Measurements from ENCODE around the gene CD82. TPM values are rescaled to one million over a fixed set of nuclear protein-coding genes. Genes with fewer than 3 reads are reported as not detected.

The CD82 gene
- total RNA-seq, 1 experiment from 2014 or later: 4.5 TPM

DNA sequence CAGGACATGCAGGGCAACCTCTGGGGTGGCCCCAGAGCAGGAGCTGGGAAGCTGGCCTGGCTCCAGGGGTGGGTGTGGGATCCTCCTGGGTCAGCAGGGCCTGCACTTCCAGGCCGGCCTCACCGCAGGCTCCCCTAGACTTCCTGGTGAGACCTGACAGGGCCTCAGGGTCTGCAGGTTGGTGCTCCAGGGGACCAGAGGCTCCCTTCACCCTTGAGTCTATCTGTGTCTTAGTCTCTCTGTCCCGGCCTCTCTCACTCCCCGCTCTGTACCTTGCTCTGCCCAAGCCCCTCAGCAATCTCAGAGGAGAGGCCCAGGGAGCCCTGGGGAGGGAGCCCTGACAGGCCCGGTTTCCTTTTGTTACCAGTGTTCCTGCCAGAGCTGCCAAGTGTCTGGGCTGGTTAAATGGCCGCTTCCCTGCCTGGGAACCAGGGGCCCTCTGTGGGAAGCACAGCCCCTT, 13.9 kb downstream of the CD82 start:
- H3K27me3 Mint-ChIP-seq (ENCODE audit: low read depth): peaks cover 25% of the 10 kb centered on the region

More for the DNA sequence above, 13.9 kb downstream of the CD82 start:
- H2AK5ac ChIP-seq (ENCODE audit: insufficient read length, low read length): no peak overlapping the region
- H2AFZ ChIP-seq (ENCODE audit: low read length): no peak overlapping the region
- H3K27me3 ChIP-seq (ENCODE audit: insufficient read depth, low read length): no peaks in the 10 kb centered on the region
- no peaks in the 10 kb centered on the region for H3K23me2 ChIP-seq (ENCODE audit: insufficient read length, low read depth, low read length, poor library complexity, severe bottlenecking)
- H2BK12ac ChIP-seq (ENCODE audit: insufficient read length, low read depth, low read length): no peak overlapping the region
- Mint-ChIP-seq H3K9me3 (peaks cover 4 to 5% of the 10 kb centered on the region in 2 experiments; a peak in 2 of 5 replicates), H3K4me3 (no peak overlapping the region), H3K36me3 (ENCODE audit: insufficient read depth in 1 of 3, low read depth in 3 of 3) (peaks cover 0 to 8% (median 2%) of the 10 kb centered on the region in 3 experiments; a peak in 2 of 7 replicates), H3K27ac (no peak overlapping the region), H3K4me1 (peaks cover 2 to 16% of the 10 kb centered on the region in 2 experiments; a peak in 3 of 4 replicates)
- no peak overlapping the region for H3K4me2 ChIP-seq (ENCODE audit: insufficient read depth, insufficient read length, low read length)
- no peak overlapping the region for H3K23ac ChIP-seq (ENCODE audit: insufficient read length, low read depth, low read length)
- H2BK15ac ChIP-seq (ENCODE audit: low read depth, low read length): no peak overlapping the region
- no peaks in the 10 kb centered on the region for H3K79me1 ChIP-seq (ENCODE audit: insufficient read depth, low read depth, low read length, poor library complexity, severe bottlenecking)
- no peaks in the 10 kb centered on the region for H3K4me1 ChIP-seq (ENCODE audit: insufficient read depth, low read length)
- no peak overlapping the region for H3K9ac ChIP-seq (ENCODE audit: extremely low read depth, insufficient read length, low read length)
- no peak overlapping the region for H3K27ac ChIP-seq (ENCODE audit: insufficient read length, low read depth, low read length)
- no CpG with 5 or more reads among the region's 6 CpGs for WGBS (ENCODE audit: extremely low coverage, insufficient read length, low lambda C conversion rate)
- no peak overlapping the region for H2BK120ac ChIP-seq (ENCODE audit: low read depth, low read length, poor library complexity, severe bottlenecking)
- H3K18ac ChIP-seq (ENCODE audit: insufficient read length, low read depth, low read length): no peak overlapping the region
- no peak overlapping the region for H2BK20ac ChIP-seq (ENCODE audit: low read depth, low read length, poor library complexity, severe bottlenecking)
- H4K91ac ChIP-seq (ENCODE audit: insufficient read length, low read depth, low read length): no peak overlapping the region
- H2BK5ac ChIP-seq (ENCODE audit: insufficient read length, low read length): no peak overlapping the region
- TF ChIP-seq, protein P1, sequence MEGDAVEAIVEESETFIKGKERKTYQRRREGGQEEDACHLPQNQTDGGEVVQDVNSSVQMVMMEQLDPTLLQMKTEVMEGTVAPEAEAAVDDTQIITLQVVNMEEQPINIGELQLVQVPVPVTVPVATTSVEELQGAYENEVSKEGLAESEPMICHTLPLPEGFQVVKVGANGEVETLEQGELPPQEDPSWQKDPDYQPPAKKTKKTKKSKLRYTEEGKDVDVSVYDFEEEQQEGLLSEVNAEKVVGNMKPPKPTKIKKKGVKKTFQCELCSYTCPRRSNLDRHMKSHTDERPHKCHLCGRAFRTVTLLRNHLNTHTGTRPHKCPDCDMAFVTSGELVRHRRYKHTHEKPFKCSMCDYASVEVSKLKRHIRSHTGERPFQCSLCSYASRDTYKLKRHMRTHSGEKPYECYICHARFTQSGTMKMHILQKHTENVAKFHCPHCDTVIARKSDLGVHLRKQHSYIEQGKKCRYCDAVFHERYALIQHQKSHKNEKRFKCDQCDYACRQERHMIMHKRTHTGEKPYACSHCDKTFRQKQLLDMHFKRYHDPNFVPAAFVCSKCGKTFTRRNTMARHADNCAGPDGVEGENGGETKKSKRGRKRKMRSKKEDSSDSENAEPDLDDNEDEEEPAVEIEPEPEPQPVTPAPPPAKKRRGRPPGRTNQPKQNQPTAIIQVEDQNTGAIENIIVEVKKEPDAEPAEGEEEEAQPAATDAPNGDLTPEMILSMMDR (conservative IDR thresholded peaks at IDR 0.05): no peak
- no peak overlapping the region for H4K8ac ChIP-seq (replicated peaks; ENCODE audit: insufficient read length, low read depth, low read length)
- no peak overlapping the region for H3K56ac ChIP-seq (ENCODE audit: insufficient read length, low read depth, low read length)
- no peak overlapping the region for H3K14ac ChIP-seq (ENCODE audit: insufficient read depth, low read length)
- H3K9me3 ChIP-seq (ENCODE audit: control insufficient read depth, low read depth, low read length): no peaks in the 10 kb centered on the region
- no peak overlapping the region for H3T11ph ChIP-seq (ENCODE audit: low read length)
- no peaks in the 10 kb centered on the region for H3K79me2 ChIP-seq (ENCODE audit: insufficient read depth, low read length)
- DNase-seq: no peak
- no peak overlapping the region for H4K5ac ChIP-seq (ENCODE audit: insufficient read length, low read depth, low read length)
- no peaks in the 10 kb centered on the region for H4K20me1 ChIP-seq (ENCODE audit: control insufficient read depth, insufficient read depth, insufficient read length)
- no peak overlapping the region for H3K4ac ChIP-seq (ENCODE audit: low read depth, low read length)
